HG03354 (cell line): ENCODE measurements around the gene SEC16A.

Experiments
- ATAC-seq: cut with Tn5 transposase; IDR thresholded peaks from one replicate; pipeline ENCODE4 v1.9.1; 2021; ENCODE audit warnings: mild to moderate bottlenecking; ENCODE audit not compliant: unreplicated experiment, poor library complexity, severe bottlenecking

SEC16A gene

GRCh38 chr9:136520053-136520540 is 37.3 kb upstream of the SEC16A start:
- no peak for ATAC-seq

GRCh38 chr9:136519263-136520052 is 36.6 kb upstream of the SEC16A start:
- no peak for ATAC-seq

GRCh38 chr9:136518623-136519022 is 35.8 kb upstream of the SEC16A start:
- no peak for ATAC-seq

GRCh38 chr9:136517950-136518349 is 35.1 kb upstream of the SEC16A start:
- ATAC-seq: no peak

- ATAC-seq: no peak
These were observed 34.3 kb upstream of the SEC16A start for GRCh38 chr9:136517012-136517743.

- ATAC-seq: no peak
These were observed 33.4 kb upstream of the SEC16A start for GRCh38 chr9:136516191-136516654.

- no peak for ATAC-seq
These were observed 32.4 kb upstream of the SEC16A start for GRCh38 chr9:136515276-136515675.

GRCh38 chr9:136514022-136514714 is 31.3 kb upstream of the SEC16A start:
- no peak for ATAC-seq

GRCh38 chr9:136513191-136513590 is 30.4 kb upstream of the SEC16A start:
- ATAC-seq: no peak

GRCh38 chr9:136512651-136513071 is 29.8 kb upstream of the SEC16A start:
- ATAC-seq: no peak

GRCh38 chr9:136511670-136512592 is 29.1 kb upstream of the SEC16A start:
- ATAC-seq: no peak

- no peak for ATAC-seq
These were observed 28.4 kb upstream of the SEC16A start for GRCh38 chr9:136511144-136511669.

GRCh38 chr9:136510561-136510960 is 27.7 kb upstream of the SEC16A start:
- no peak for ATAC-seq

GRCh38 chr9:136509549-136509948 is 26.7 kb upstream of the SEC16A start:
- ATAC-seq: no peak

- ATAC-seq: no peak
These were observed 26.1 kb upstream of the SEC16A start for GRCh38 chr9:136508729-136509500.

GRCh38 chr9:136507992-136508375 is 25.1 kb upstream of the SEC16A start:
- ATAC-seq: no peak

GRCh38 chr9:136507221-136507991 is 24.6 kb upstream of the SEC16A start:
- no peak for ATAC-seq

GRCh38 chr9:136506425-136506824 is 23.6 kb upstream of the SEC16A start:
- ATAC-seq: no peak
